GM19025 (cell line): ENCODE measurements around the gene ABCA12.

Experiments
- ATAC-seq: cut with Tn5 transposase; IDR thresholded peaks from one replicate; pipeline ENCODE4 v1.9.1; 2021; ENCODE audit warnings: mild to moderate bottlenecking, low read depth, moderate library complexity; ENCODE audit not compliant: unreplicated experiment

The ABCA12 gene

GRCh38 chr2:214987261-214987660 is 151.2 kb downstream of the ABCA12 start:
- ATAC-seq, result no peak

- no peak for ATAC-seq
Observed at GRCh38 chr2:214985619-214986018, 152.8 kb downstream of the ABCA12 start.

GRCh38 chr2:214966420-214966819 is 172.0 kb downstream of the ABCA12 start:
- no peak for ATAC-seq

- ATAC-seq, result no peak
Observed at GRCh38 chr2:214960677-214961076, 177.7 kb downstream of the ABCA12 start.

GRCh38 chr2:214946949-214947348 is 191.5 kb downstream of the ABCA12 start:
- ATAC-seq, result no peak

- no peak for ATAC-seq
Observed at GRCh38 chr2:214934006-214934405, 204.4 kb downstream of the ABCA12 start.

- ATAC-seq, result no peak
Observed at GRCh38 chr2:214904634-214905033, 233.8 kb downstream of the ABCA12 start.

- no peak for ATAC-seq
Observed at GRCh38 chr2:214904176-214904575, 234.2 kb downstream of the ABCA12 start.

GRCh38 chr2:214902286-214902685 is 236.1 kb downstream of the ABCA12 start:
- no peak for ATAC-seq

GRCh38 chr2:214899751-214900150 is 238.7 kb downstream of the ABCA12 start:
- no peak for ATAC-seq

GRCh38 chr2:214896274-214896673 is 242.2 kb downstream of the ABCA12 start:
- no peak for ATAC-seq

GRCh38 chr2:214895469-214895868 is 243.0 kb downstream of the ABCA12 start:
- no peak for ATAC-seq

GRCh38 chr2:214889301-214889700 is 249.1 kb downstream of the ABCA12 start:
- ATAC-seq, result no peak

- no peak for ATAC-seq
Observed at GRCh38 chr2:214881647-214882202, 256.7 kb downstream of the ABCA12 start.
